Measurements from ENCODE around the gene FARSA. TPM values are rescaled to one million over a fixed set of nuclear protein-coding genes. Genes with fewer than 3 reads are reported as not detected.

Gene FARSA
- total RNA-seq, 1 donor from 2014 or later = 38.5 TPM

GRCh38 chr19:12884202-12884601 is 49.3 kb downstream of the FARSA start:
- DNase-seq (no peak), ATAC-seq (no peak)
- intact Hi-C loops (cut with micrococcal nuclease) = no loop called here

DNA sequence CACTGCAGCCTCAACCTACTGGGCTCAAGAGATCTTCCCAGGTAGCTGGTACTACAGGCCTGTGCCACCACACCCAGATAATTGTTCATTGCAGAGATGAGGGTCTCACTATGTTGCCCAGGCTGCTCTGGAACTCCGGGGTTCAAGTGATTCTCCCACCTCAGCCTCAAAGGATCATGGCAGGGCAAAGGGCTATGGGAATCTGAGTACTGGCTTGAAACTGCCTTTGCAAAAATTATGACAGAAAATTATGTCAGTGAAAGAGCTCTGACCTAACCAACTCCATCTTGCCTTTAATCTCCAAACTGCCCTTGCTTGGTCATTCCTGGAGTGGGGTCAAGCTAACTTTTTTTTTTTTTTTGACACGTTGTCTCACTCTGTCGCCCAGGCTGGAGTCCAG is 50.9 kb downstream of the FARSA start:
- intact Hi-C loops (cut with micrococcal nuclease) = no loop called here
- DNase-seq (no peak), ATAC-seq (no peak)

DNA sequence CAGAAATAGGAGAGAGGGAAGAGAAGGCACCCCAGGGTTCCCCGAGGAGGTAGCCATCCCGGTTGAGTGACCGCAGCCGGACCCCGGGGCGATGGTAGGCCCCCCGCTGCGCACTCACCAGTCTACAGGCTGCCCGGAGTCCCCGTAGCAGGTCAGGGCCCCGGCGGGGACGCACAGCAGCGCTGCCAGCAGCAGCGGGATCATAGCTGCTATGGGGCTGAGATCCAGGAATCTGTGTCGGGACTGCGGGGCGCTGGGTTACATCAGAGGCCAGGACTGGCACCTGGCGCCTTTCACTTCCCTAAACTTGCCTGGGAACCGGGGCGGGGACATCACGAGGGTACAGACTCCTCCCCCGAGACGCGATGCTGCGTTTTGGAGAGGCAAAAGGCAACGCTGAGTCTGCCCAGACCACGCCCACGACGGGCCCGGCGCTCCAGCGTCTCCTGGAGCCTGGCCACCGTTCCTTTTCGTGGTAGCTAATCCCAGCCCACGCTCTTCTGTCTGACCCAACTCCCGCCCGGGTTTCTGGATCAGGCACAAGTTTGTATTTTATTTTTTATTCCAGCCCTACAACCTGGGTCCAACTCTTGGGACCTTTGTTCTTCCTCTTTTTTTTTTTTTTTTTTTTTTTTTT is 52.2 kb downstream of the FARSA start, which contains the start of gene DNASE2:
TSS of gene DNASE2 (minus strand) at position 278 of the 637 bp plus-strand sequence. CDS start at position 204, 74 bp downstream.
- peak; percentile 96 for ATAC-seq
- DNase-seq = peak; percentile 97
- intact Hi-C loops (cut with micrococcal nuclease) = no loop called here

DNA sequence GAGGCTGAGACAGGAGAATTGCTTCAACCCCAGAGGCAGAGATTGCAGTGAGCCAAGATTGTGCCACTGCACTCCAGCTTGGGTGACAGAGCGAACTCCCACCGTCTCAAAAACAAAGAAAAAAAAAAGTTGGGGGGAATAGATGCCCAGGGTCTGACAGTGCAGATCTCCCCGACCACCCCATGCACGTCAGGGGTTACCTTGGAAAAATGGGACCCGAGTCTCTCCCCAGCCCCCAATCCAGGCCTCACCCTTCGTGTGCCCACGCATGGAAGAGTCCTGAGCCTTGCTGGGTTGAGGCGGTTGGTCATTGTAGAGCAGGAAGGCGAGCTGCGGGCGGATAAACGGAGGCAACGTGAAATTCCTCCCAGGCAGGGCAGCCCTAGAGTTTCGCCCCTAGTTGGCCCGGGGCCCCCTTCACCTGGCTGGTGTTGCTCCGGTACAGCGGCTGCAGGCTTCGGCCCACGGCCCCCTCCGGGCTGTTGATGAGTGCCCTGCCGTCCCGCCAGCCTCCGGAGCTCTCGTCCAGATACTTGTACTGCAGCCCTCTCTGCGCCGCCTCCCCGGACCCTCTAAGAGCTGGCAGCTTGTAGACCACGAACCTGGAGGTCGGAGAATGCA is 52.9 kb downstream of the FARSA start:
- DNase-seq = peak; percentile 55
- peak; percentile 47 for ATAC-seq
- intact Hi-C loops (cut with micrococcal nuclease) = no loop called here

DNA sequence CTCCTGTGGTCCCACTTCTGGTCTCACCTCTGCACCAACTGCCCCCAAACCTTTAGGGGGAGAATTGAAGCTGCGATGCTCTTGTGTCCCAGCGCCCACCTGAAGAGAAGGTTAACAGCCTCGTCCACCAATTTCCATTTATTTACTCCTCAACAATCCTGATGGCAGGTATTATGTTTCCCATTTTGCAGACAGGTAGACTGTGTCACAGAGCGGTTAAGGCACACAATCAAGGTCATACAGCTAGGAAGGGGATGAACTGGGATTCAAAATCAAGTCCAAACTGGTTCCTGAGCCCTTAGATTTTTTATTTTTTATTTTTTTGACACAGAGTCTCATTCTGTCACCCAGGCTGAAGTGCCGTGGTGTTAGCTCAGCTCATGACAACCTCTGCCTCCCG is 58.4 kb downstream of the FARSA start:
- ATAC-seq (no peak), DNase-seq (no peak)
- intact Hi-C loops (cut with micrococcal nuclease) = no loop called here

DNA sequence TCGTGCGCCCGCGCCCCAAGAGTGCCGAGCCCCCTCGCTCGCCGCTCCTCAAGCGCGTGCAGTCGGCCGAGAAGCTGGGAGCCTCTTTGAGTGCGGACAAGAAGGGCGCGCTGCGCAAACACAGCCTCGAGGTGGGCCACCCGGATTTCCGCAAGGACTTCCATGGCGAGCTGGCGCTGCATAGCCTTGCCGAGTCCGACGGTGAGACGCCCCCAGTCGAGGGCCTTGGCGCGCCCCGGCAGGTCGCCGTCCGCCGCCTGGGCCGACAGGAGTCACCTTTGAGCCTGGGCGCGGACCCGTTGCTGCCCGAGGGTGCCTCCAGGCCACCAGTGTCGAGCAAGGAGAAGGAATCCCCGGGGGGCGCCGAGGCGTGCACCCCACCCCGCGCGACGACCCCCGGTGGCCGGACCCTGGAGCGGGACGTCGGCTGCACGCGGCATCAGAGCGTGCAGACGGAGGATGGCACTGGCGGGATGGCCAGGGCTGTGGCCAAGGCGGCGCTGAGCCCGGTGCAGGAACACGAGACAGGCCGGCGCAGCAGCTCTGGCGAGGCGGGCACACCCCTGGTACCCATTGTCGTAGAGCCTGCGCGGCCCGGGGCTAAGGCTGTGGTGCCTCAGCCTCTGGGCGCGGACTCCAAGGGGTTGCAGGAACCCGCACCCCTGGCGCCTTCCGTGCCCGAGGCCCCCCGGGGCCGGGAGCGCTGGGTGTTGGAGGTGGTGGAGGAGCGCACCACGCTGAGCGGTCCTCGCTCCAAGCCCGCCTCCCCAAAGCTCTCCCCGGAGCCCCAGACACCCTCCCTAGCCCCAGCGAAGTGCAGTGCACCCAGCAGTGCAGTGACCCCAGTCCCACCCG is 59.4 kb downstream of the FARSA start:
- no peak for DNase-seq
- ATAC-seq = no peak
- intact Hi-C loops (cut with micrococcal nuclease) = no loop called here

GRCh38 chr19:12872941-12873890 is 60.3 kb downstream of the FARSA start:
- intact Hi-C loops (cut with micrococcal nuclease) = no loop called here
- ATAC-seq (peak; percentile 70), DNase-seq (peak; percentile 34)

Small RNAs within 50 kb of the gene (microRNA-seq; reads per million reads assigned to microRNA genes)
- gene MIR5695 (ENCODE audit: borderline number of aligned reads) (not detected), gene MIR6515 (ENCODE audit: borderline number of aligned reads) (2.9 reads per million)

Other genes with a start within 250 kb of the FARSA start
- not detected for gene GNG14, start 245.7 kb downstream of the FARSA start, total RNA-seq
- gene FBXW9, start 237.1 kb downstream of the FARSA start, total RNA-seq = 1.7 TPM
- gene TNPO2, start 209.8 kb downstream of the FARSA start, total RNA-seq = 36.0 TPM
- 127 TPM for gene TRIR, start 199.0 kb downstream of the FARSA start, total RNA-seq
- gene GET3, start 196.2 kb downstream of the FARSA start, total RNA-seq = 64.7 TPM
- not detected for gene BEST2, start 181.9 kb downstream of the FARSA start, total RNA-seq
- gene HOOK2, start 158.2 kb downstream of the FARSA start, total RNA-seq = 44.9 TPM
- 24.2 TPM for gene JUNB, start 142.2 kb downstream of the FARSA start, total RNA-seq
- gene PRDX2, start 131.9 kb downstream of the FARSA start, total RNA-seq = 750 TPM
- gene THSD8, start 131.6 kb downstream of the FARSA start, total RNA-seq = 2.2 TPM
- gene RNASEH2A, start 127.1 kb downstream of the FARSA start, total RNA-seq = 4.5 TPM
- gene RTBDN, start 99.1 kb downstream of the FARSA start, total RNA-seq = not detected
- 0.12 TPM for gene MAST1, start 95.2 kb downstream of the FARSA start, total RNA-seq
- 19.2 TPM for gene DNASE2, start 52.3 kb downstream of the FARSA start, total RNA-seq
- not detected for gene KLF1, start 46.5 kb downstream of the FARSA start, total RNA-seq
- gene GCDH, start 42.6 kb downstream of the FARSA start, total RNA-seq = 30.5 TPM
- not detected for gene SYCE2, start 14.4 kb downstream of the FARSA start, total RNA-seq
- gene CALR, start 4.9 kb upstream of the FARSA start, total RNA-seq = 422 TPM
- 188 TPM for gene RAD23A, start 12.2 kb upstream of the FARSA start, total RNA-seq
- 28.7 TPM for gene GADD45GIP1, start 23.5 kb upstream of the FARSA start, total RNA-seq
- gene DAND5, start 35.9 kb upstream of the FARSA start, total RNA-seq = 11.2 TPM
- 171 TPM for gene NFIX, start 61.8 kb upstream of the FARSA start, total RNA-seq
- gene LYL1, start 169.1 kb upstream of the FARSA start, total RNA-seq = 8.8 TPM
- gene TRMT1, start 183.0 kb upstream of the FARSA start, total RNA-seq = 22.4 TPM
- 50.0 TPM for gene NACC1, start 184.6 kb upstream of the FARSA start, total RNA-seq
- gene STX10, start 216.7 kb upstream of the FARSA start, total RNA-seq = 46.4 TPM
- 19.8 TPM for gene IER2, start 216.7 kb upstream of the FARSA start, total RNA-seq

All from left ventricle myocardium superior (tissue), 1 donor.